Lung microvascular endothelial cell (primary cell): ENCODE results near the gene TMPRSS4. TPM values are rescaled to one million over a fixed set of nuclear protein-coding genes. Genes with fewer than 3 reads are reported as not detected.

ENCODE experiments used
- DNase-seq, 2 donors: peaks; one replicate each; pipeline versions ENCODE4 v3.0.0 to v3.0.0-alpha.2; 2010; ENCODE audit warnings: low read depth in 2 of 2
- total RNA-seq: library from RNA; depleted of rRNA; stranded (reverse); fragments of >200 nt; gene quantifications from 2 replicates; pipeline ENCODE4 v1.2.1, GENCODE V29; 2014

Gene TMPRSS4
- total RNA-seq, 1 donor from 2014 or later: not detected

- DNase-seq: no peak
Observed at GRCh38 chr11:118079491-118079890, 2.6 kb downstream of the TMPRSS4 start.

GRCh38 chr11:118080296-118080695, 3.4 kb downstream of the TMPRSS4 start:
- no peak for DNase-seq

DNA sequence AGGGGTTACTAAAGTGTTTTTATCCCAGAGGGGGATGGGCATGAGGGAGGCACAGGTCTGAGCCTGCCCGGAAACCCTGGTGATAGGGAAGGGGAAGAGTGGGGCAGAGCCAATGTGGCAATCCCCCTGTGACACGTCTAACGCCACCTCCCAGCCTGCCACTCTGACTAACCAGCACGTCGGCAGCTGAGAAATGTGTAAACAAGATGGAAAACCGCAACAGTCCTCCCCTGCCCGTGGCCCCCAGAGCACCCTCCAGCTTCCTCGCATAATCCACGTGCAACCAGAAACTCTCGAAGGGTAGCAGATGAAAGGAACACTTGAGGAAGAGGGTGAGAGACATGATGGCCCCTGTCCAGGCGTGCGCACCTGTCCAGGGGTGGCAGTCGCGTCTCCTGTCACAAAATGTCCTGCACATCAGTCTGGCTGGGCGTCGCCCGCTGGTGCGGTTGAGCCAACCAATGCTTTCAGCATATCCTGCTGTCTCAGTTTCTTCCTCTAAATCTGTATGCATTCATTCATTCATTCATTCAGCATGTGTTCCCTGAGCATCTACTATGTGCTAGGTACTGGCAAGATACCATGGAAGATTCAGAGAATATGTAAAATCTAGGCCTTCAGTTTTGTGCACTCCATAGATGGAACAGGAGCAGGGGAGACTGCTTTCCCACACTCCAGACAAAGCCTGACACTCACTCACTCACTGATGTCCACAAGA, 4.5 kb downstream of the TMPRSS4 start:
- DNase-seq: no peak

DNA sequence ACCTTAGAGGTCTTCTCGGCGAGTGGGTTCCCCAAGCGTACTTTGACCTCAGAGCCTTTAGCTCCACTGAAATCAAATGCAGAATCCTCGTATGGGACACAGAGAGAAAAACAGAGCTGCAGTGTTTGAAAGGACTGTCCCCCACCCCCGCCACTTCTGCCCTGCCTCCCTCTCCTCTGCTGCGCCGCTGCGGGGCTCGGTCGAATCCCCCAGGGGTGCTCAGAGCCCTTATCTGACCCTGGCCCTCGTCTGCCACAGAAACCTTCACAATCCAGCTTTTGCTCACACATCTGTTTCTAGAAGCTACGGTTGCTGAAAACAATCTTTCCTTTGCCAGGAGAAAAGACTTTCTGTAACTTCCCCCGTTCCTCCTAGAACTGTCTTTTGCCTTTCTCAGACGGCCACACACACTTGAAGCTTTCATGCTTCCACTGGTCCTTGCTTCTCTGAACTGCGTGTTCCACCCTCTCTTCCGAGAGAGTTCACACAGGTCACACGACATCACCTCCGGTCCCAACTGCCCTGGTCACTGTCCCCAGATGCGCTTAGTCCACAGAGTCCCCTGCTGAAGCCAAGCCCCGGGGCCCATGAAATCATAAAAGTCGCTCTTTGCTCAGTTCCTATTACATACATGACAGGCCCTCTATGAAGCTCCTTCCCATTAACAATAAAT, 6.1 kb downstream of the TMPRSS4 start:
- DNase-seq: no peak

GRCh38 chr11:118084247-118084646, 7.4 kb downstream of the TMPRSS4 start:
- DNase-seq: peak; percentile 3 to 14

DNA sequence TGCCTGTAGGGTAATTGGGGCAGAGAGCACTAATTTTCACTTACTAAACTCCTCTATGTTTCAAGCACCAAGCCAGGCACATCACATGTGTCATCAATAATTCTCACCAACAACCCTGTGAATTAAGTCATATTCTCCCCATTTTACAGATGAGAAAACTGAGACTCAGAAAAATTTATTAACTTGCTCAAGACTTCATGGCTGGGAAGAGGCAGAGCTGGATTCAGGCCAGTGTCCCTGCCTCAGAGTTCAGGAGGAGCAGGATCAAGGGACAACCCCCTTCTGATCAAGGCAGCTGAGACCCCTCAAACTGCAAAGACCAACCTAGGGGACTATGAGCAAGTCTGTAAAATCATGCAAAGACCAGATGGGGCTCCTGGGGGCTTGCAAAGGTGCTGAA, 7.8 kb downstream of the TMPRSS4 start:
- DNase-seq: no peak

DNA sequence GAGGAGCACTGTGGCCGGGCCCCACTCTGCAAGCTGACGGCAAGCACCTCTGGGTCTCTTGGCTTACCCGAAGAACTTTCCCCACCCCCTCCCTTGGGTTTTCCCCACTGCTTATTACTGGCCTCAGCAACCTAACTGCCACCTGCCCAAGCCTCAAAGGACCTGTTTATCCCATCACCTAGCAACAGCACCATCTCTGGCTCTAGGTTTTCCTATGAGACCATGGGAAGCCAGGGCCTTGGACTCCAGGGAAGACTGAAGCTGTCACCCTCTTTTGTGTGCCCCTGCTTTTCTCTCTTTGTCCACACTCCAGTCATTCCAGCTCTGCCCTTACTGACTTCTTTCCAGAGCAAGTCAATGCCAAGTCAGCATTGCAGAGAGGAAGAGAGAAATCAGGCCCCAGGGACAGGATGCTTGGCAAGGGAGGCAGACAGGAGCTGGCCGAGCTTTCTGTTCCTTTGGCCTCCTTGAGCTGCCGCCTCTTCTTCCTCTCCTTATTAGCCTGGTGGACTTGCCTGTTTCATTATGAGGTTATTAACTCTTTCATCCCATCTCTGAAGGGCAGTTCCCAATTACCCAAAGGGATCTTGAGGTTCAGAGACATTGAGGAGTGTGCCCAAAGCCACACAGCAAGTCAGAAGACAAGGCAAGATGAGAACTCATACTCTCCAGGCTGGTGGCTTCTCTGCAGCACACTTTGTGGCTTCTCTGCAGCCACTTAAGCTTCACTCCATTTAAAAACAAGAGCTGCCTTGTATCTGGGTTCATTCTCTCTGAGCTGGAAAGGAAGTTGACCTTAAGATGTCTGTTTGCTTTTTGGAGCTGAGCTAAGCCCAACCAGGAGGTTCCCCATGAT, 10.3 kb downstream of the TMPRSS4 start, which contains the start of gene SMIM35:
TSS of gene SMIM35 (minus strand) at position 51 of the 856 bp plus-strand sequence. CDS start 206 bp downstream, outside the sequence.
- DNase-seq: no peak

DNA sequence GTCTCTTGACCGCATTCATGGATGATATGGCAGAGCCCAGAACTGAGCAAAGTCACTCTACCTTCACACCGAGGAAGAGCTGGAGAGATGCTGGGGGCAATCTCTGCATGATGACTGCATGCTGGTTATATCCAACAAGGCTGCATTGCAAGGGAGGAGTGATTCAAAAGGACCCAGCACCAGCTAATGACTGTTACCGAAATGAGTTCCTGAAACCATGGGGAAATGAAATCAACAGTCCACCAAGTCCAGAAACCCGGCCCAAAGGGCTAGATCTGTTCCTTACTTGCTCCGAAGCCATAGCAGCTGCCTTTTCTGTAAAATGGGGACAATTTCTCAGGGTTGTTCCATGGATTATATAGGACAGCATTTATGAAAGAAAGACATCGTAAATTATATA, 11.1 kb downstream of the TMPRSS4 start:
- DNase-seq: no peak

- peak in 1 of 2 donors; percentile 63 for DNase-seq
Observed at GRCh38 chr11:118088531-118088930, 11.7 kb downstream of the TMPRSS4 start.

- no peak for DNase-seq
Observed at GRCh38 chr11:118090545-118091162, 13.8 kb downstream of the TMPRSS4 start.

DNA sequence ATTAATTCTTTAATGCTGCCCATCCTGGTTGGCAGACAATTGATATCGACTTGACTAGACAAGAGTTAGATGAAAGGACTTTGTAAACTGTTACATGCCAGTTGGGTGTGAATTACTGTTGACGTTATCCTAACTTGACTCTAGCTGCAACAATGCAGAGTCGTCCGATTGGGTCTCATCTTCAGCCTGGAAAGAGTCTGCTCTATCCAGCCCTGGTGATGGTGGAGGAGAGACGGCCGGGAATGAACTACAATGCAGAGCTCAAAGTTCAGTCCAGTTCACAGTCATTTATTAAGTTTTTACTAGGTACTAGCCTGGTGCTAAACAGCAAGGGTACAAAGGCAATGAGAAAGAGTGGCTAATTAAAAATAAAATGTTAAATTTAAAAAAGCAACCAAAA, 14.8 kb downstream of the TMPRSS4 start:
- DNase-seq: no peak

DNA sequence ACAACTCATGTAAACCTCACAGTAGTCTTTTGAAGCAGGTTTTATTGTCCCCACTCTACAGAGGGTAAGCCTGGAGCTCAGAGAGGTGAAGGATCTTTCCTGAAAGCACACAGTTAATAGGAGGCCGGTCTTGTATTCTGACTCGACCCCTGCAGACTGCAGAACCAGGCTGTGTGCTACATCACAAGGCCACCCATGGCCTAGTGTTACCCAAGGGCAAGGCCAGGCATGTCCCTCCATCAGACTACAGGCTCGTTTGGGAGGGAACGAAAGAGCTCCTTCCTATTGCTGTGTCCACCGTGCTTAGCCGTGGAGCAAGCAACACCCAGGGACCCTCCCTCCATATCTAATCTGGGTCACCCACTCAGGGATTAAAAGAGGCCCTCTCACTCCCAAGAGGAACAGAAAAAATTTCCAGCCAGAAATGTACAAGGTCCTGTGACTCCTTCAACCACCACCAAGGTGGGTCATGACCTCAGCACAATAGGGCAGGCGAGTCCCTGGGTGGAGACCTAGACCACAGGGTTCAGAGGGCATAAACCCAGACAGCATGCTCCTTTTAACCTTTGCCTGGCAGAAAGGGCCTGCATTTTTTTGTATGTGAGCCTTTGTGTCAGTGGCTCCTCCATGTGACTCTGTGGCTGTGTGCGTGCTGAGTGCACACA, 16.2 kb downstream of the TMPRSS4 start:
- DNase-seq: no peak

DNA sequence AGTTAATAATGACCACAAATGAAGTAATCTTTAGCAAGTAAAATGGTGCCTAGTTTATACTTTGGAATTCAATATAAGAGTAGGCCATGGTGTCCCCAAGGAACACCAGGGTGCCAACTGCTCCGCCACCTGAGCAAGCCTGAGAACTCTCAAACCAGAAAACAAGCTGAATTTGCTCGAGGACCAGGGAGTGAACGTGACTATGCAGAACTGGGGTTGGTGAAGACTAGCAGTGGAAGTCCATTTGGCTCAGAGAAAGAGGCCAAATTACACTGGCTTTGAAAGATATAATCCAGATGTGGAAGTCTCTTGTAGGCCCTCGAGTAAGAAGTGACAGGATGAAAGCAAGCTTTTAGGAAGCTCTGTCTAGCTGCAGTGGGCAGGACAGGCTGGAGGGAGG, 18.6 kb downstream of the TMPRSS4 start:
- DNase-seq: no peak

- DNase-seq: peak in 1 of 2 donors; percentile 31
Observed at GRCh38 chr11:118095967-118096367, 19.1 kb downstream of the TMPRSS4 start.

DNA sequence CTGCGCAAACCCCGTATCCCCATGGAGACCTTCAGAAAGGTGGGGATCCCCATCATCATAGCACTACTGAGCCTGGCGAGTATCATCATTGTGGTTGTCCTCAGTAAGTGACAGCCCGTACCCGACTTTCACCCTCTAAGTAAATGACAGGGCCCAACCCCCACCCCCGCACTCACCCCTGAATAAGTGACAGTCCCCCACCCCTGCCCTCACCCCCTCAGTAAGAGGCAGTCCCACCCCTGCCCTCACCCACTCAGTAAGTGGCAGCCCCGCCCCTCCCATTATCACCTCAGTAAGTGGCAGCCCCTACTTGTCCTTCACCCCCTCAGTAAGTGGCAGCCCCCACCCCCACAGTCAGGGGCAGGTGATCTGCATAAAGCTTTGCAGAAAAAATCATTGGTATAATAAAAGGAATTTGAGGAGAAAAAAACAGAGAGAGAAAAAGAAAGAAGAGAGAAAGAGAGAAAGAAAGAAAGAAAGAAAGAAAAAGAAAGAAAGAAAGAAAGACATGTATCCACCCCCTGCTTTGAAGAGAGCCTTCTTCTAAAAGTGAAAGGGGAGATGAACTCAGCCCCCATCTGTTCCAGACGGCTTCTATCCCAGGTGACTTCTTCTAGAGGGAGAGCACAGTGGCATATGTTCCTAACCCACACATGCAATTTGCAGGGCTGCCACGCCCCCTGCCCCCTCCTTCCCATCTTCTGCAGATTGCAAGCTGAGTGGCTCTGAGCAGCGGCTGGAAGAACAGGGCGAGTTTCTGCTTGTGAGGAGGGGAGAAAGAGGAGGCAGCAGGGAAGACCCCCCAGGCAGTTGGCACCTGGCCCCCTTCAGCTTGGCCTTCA, 22.3 kb downstream of the TMPRSS4 start:
- no peak for DNase-seq

GRCh38 chr11:118099838-118100556, 23.1 kb downstream of the TMPRSS4 start:
- no peak for DNase-seq

- DNase-seq: no peak
Observed at GRCh38 chr11:118100691-118101232, 23.9 kb downstream of the TMPRSS4 start.

- no peak for DNase-seq
Observed at GRCh38 chr11:118102721-118103261, 25.9 kb downstream of the TMPRSS4 start.

DNA sequence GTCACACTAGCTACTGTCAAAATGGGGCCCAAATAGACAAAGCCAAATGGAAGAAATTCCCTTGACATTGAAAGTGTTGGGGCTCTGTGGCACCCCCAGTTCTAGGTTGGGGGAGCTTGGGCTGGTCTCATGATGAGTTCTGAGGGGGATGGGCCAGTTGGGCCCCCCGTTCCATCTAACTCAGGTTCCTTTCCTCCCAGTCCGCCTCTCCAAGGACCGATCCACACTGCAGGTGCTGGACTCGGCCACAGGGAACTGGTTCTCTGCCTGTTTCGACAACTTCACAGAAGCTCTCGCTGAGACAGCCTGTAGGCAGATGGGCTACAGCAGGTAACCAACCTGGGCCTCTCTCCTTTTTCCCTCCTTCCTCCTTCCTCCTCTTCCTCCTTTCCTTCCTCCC, 27.6 kb downstream of the TMPRSS4 start:
- no peak for DNase-seq
